ENCODE results near the gene PLA2G4A. TPM values are rescaled to one million over a fixed set of nuclear protein-coding genes. Genes with fewer than 3 reads are reported as not detected.

Gene PLA2G4A
- total RNA-seq, 2 experiments from 2014 or later = 0.11 TPM; not detected in 1

GRCh38 chr1:186897008-186897407, 68.3 kb downstream of the PLA2G4A start:
- Mint-ChIP-seq H3K4me1 (ENCODE audit: low read depth) (peaks cover 5% of the 10 kb centered on the region), H3K27ac (no peak overlapping the region), H3K36me3 (ENCODE audit: low read depth) (no peaks in the 10 kb centered on the region), H3K9me3 (no peaks in the 10 kb centered on the region), H3K27me3 (peaks cover 9% of the 10 kb centered on the region), H3K4me3 (no peak overlapping the region)
- ChIA-PET CTCF (no interaction called here), POLR2A (no interaction called here)
- intact Hi-C loops (cut with micrococcal nuclease) = no loop called here
- DNase-seq (no peak), ATAC-seq (no peak)
- TF ChIP-seq CTCF (IDR thresholded peaks at IDR 0.05) = no peak

GRCh38 chr1:186899577-186899976, 70.8 kb downstream of the PLA2G4A start:
- no peak overlapping the region for H3K27ac Mint-ChIP-seq
- no peak for TF ChIP-seq CTCF (IDR thresholded peaks at IDR 0.05)
- CTCF ChIA-PET = no interaction called here
- H3K4me3 Mint-ChIP-seq = no peak overlapping the region
- H3K36me3 Mint-ChIP-seq (ENCODE audit: low read depth) = no peaks in the 10 kb centered on the region
- no peaks in the 10 kb centered on the region for H3K9me3 Mint-ChIP-seq
- ATAC-seq = no peak
- peaks cover 5% of the 10 kb centered on the region for H3K27me3 Mint-ChIP-seq
- POLR2A ChIA-PET = no interaction called here
- peak; percentile 3 for DNase-seq
- H3K4me1 Mint-ChIP-seq (ENCODE audit: low read depth) = peaks cover 5% of the 10 kb centered on the region
- intact Hi-C loops (cut with micrococcal nuclease) = no loop called here

GRCh38 chr1:186899977-186900376, 71.2 kb downstream of the PLA2G4A start:
- intact Hi-C loops (cut with micrococcal nuclease) = no loop called here
- CTCF ChIA-PET = no interaction called here

GRCh38 chr1:186900539-186901237, 71.9 kb downstream of the PLA2G4A start:
- H3K27me3 Mint-ChIP-seq = peaks cover 5% of the 10 kb centered on the region
- no peak overlapping the region for H3K4me3 Mint-ChIP-seq
- ChIA-PET POLR2A (no interaction called here), CTCF (no interaction called here)
- DNase-seq = no peak
- H3K36me3 Mint-ChIP-seq (ENCODE audit: low read depth) = no peaks in the 10 kb centered on the region
- no peak for TF ChIP-seq CTCF (IDR thresholded peaks at IDR 0.05)
- no peak for ATAC-seq
- H3K9me3 Mint-ChIP-seq = no peaks in the 10 kb centered on the region
- peaks cover 5% of the 10 kb centered on the region for H3K4me1 Mint-ChIP-seq (ENCODE audit: low read depth)
- intact Hi-C loops (cut with micrococcal nuclease) = no loop called here
- H3K27ac Mint-ChIP-seq = no peak overlapping the region

More at GRCh38 chr1:186899977-186900376, 71.2 kb downstream of the PLA2G4A start:
- ATAC-seq (no peak), DNase-seq (no peak)
- POLR2A ChIA-PET = no interaction called here
- Mint-ChIP-seq H3K27me3 (peaks cover 5% of the 10 kb centered on the region), H3K36me3 (ENCODE audit: low read depth) (no peaks in the 10 kb centered on the region), H3K4me3 (no peak overlapping the region), H3K4me1 (ENCODE audit: low read depth) (peaks cover 5% of the 10 kb centered on the region), H3K9me3 (no peaks in the 10 kb centered on the region), H3K27ac (no peak overlapping the region)
- TF ChIP-seq CTCF (IDR thresholded peaks at IDR 0.05) = no peak

- POLR2A ChIA-PET = no interaction called here
- DNase-seq (no peak), ATAC-seq (no peak)
- no peaks in the 10 kb centered on the region for H3K9me3 Mint-ChIP-seq
- H3K27me3 Mint-ChIP-seq = peaks cover 5% of the 10 kb centered on the region
- no peak for TF ChIP-seq CTCF (IDR thresholded peaks at IDR 0.05)
- no peak overlapping the region for H3K4me3 Mint-ChIP-seq
- CTCF ChIA-PET = no interaction called here
- no peaks in the 10 kb centered on the region for H3K36me3 Mint-ChIP-seq (ENCODE audit: low read depth)
- no peak overlapping the region for H3K27ac Mint-ChIP-seq
- H3K4me1 Mint-ChIP-seq (ENCODE audit: low read depth) = peaks cover 5% of the 10 kb centered on the region
- intact Hi-C loops (cut with micrococcal nuclease) = no loop called here
These were observed 72.9 kb downstream of the PLA2G4A start for GRCh38 chr1:186901631-186902030.

Data from activated CD8-positive, alpha-beta T cell treated with anti-CD3 and anti-CD28 coated beads for 36 hours (primary cell).